K562 (cell line): ENCODE results near the gene TMEM203. TPM values are rescaled to one million over a fixed set of nuclear protein-coding genes. Genes with fewer than 3 reads are reported as not detected.

Experiments used
- DIDO1 ChIP-seq: fragments of 450-650 bp; IDR thresholded peaks from 2 replicates; pipeline ENCODE4 v1.6.1; 2016; ENCODE audit warnings: low read depth, missing biosample characterization, missing genetic modification characterization
- FOXP1 ChIP-seq: sonication (generic); formaldehyde crosslinking; IDR thresholded peaks from 2 replicates; pipeline ENCODE4 v1.8.0; 2022; ENCODE audit warnings: mild to moderate bottlenecking, missing genetic modification reagents
- FUS ChIP-seq: fragments of 200-400 bp; formaldehyde crosslinking; optimal IDR thresholded peaks from 2 replicates; pipeline ENCODE3; 2017; ENCODE audit warnings: low read depth, low read length
- HCFC1 ChIP-seq: IDR thresholded peaks from 2 replicates; pipeline ENCODE4 v1.6.1; 2012; ENCODE audit warnings: low read depth, low read length, improper control_type of control experiment
- NUFIP1 ChIP-seq: fragments of 450-650 bp; IDR thresholded peaks from 2 replicates; pipeline ENCODE4 v1.6.1; 2018; ENCODE audit not compliant: partially characterized antibody
- PHF8 ChIP-seq: fragments of 200-600 bp; sonication (generic); IDR thresholded peaks from 2 replicates; pipeline ENCODE4 v1.6.1; 2012; ENCODE audit warnings: mixed run types, mild to moderate bottlenecking, inconsistent platforms, low read length, moderate library complexity, borderline replicate concordance
- PHTF2 ChIP-seq: fragments of 250-450 bp; sonication (Bioruptor Pico); IDR thresholded peaks from 2 replicates; pipeline ENCODE4 v1.5.0; 2021; ENCODE audit warnings: mild to moderate bottlenecking
- PTTG1 ChIP-seq: fragments of 450-650 bp; IDR thresholded peaks from 2 replicates; pipeline ENCODE4 v1.6.1; 2016; ENCODE audit warnings: low read depth, mild to moderate bottlenecking, missing genetic modification characterization, missing compliant biosample characterization
- RFX7 ChIP-seq: fragments of 250-450 bp; sonication (Bioruptor Pico); IDR thresholded peaks from 2 replicates; pipeline ENCODE4 v1.5.1; 2021; ENCODE audit warnings: mild to moderate bottlenecking
- ZBTB11 ChIP-seq, 3 experiments: fragments of 200-800 bp in 1 of 3; fragments of 250-450 bp in 1 of 3; fragments of 450-650 bp in 1 of 3; sonication (Bioruptor Pico) in 1 of 3; sonication (Bioruptor generic) in 1 of 3; formaldehyde crosslinking in 1 of 3; IDR thresholded peaks; 2 replicates each; pipeline versions ENCODE4 v1.6.1 to v1.8.0; 2016 to 2022; ENCODE audit warnings: mild to moderate bottlenecking in 2 of 3, missing genetic modification characterization in 2 of 3, missing compliant biosample characterization in 1 of 3, moderate library complexity in 1 of 3
- ZBTB43 ChIP-seq: sonication (generic); formaldehyde crosslinking; IDR thresholded peaks from 2 replicates; pipeline ENCODE4 v1.8.0; 2023; ENCODE audit warnings: mild to moderate bottlenecking, missing genetic modification reagents
- ZBTB49 ChIP-seq: sonication (generic); formaldehyde crosslinking; IDR thresholded peaks from 2 replicates; pipeline ENCODE4 v1.8.0; 2022; ENCODE audit warnings: missing genetic modification reagents, mild to moderate bottlenecking, borderline replicate concordance
- ZHX1 ChIP-seq: fragments of 150-350 bp; conservative IDR thresholded peaks from 2 replicates; pipeline ENCODE4 v1.6.1; 2014; ENCODE audit warnings: low read length
- ZNF121 ChIP-seq: sonication (generic); formaldehyde crosslinking; conservative IDR thresholded peaks from 2 replicates; pipeline ENCODE4 v1.8.0; 2022; ENCODE audit warnings: missing genetic modification reagents
- ZNF77 ChIP-seq: fragments of 250-450 bp; sonication (Bioruptor Pico); IDR thresholded peaks from 2 replicates; pipeline ENCODE4 v1.5.0; 2020
- polyA plus RNA-seq, 8 experiments: library from polyadenylated mRNA; depleted of rRNA in 4 of 8; stranded (reverse) in 5 of 8; unstranded in 3 of 8; fragments of >200 nt; fragmentation: Nextera tagmentation in 2 of 8; fragmentation: Illumina TruSeq in 1 of 8; extraction: Ambion mirVana in 2 of 8; extraction: Trizol in 1 of 8; gene quantifications; 2 replicates each; pipeline versions ENCODE4 v1.2.1 to v1.2.3, GENCODE V29; 2011 to 2014; ENCODE audit warnings: inconsistent platforms in 1 of 8, missing spikeins in 1 of 8
- total RNA-seq, 7 experiments: library from RNA; depleted of rRNA in 6 of 7; stranded (reverse); fragments of >200 nt in 6 of 7; fragmentation: Illumina TruSeq in 2 of 7; extraction: Trizol in 2 of 7; gene quantifications; 2 replicates each; pipeline versions ENCODE4 v1.2.1 to v1.2.3, GENCODE V29; 2011 to 2021; ENCODE audit warnings: low replicate concordance in 1 of 7

The TMEM203 gene
- total and polyA plus RNA-seq, 9 of the 15 experiments (the other 6 are each of a cell fraction or from before 2014, with no cell fraction given), result 8.8 to 59.5 (median 37.6) TPM

GRCh38 chr9:137217276-137218211 lies 12.1 kb upstream of the TMEM203 start (continued):
- TF ChIP-seq ZBTB49 (no peak), FOXP1 (CRISPR knock-in tag) (no peak), ZHX1 (no peak), ZBTB11 (CRISPR knock-in tag; IDR thresholded peaks at IDR 0.05) (peak; percentile 44 to 96 (median 81); a peak in 4 of 6 replicates), PTTG1 (tag) (no peak), PHTF2 (CRISPR knock-in tag) (no peak), FUS (no peak), NUFIP1 (no peak), ZNF77 (CRISPR knock-in tag) (no peak), DIDO1 (no peak), PHF8 (peak; percentile 55; the same call in 1 of the 2 replicates), RFX7 (CRISPR knock-in tag) (no peak), ZNF121 (CRISPR knock-in tag) (no peak), ZBTB43 (CRISPR knock-in tag) (no peak), HCFC1 (0 out of 2 replicates have a peak, but pooled peaks have one; percentile 23)
